Endothelial cell of umbilical vein (primary cell): ENCODE data around the gene USP47. TPM values are rescaled to one million over a fixed set of nuclear protein-coding genes. Genes with fewer than 3 reads are reported as not detected.

Experiments used
- BruUV-seq: library from RNA; stranded (reverse); fragments of 400-500 nt; replicated peaks from 2 replicates; lab custom pipeline; 2021; lab: Mats Ljungman, UMichigan
- CTCF ChIA-PET: fragments of 300-600, 350-600 bp; sonication (Branson Sonifier 250); formaldehyde crosslinking; loops from one replicate; lab custom pipeline; 2021; ENCODE audit warnings: antibody characterized with exemption, inconsistent platforms; lab: Charles Lee
- POLR2A ChIA-PET: fragments of 300-600, 350-600 bp; sonication (Branson Sonifier 250); formaldehyde crosslinking; loops from one replicate; lab custom pipeline; 2021; ENCODE audit warnings: antibody characterized with exemption, inconsistent platforms; lab: Charles Lee
- DNase-seq: peaks from one replicate; pipeline ENCODE4 v3.0.0-alpha.2; 2011; ENCODE audit warnings: low read depth, low spot score
- FAIRE-seq: peaks from 2 replicates; lab custom pipeline; 2011; peaks lifted over from hg19 to GRCh38; lab: Jason Lieb, UNC
- H2AFZ ChIP-seq: 2 replicates; pipeline ENCODE4 v1.6.0; 2012; ENCODE audit warnings: low read depth, low read length, control low read depth, inconsistent platforms
- H3K27ac ChIP-seq: 2 replicates; pipeline ENCODE4 v1.5.1; 2011; ENCODE audit warnings: low read depth, mild to moderate bottlenecking, control low read depth, low read length, moderate library complexity; ENCODE audit not compliant: insufficient read depth
- H3K27me3 ChIP-seq, 2 experiments: 2 replicates each; pipeline versions ENCODE4 v1.6.0 to v1.6.1; 2011; ENCODE audit warnings: low read length in 2 of 2, mixed read lengths in 1 of 2; ENCODE audit not compliant: control insufficient read depth in 2 of 2, insufficient read depth in 2 of 2
- H3K36me3 ChIP-seq, 2 experiments: 2 replicates in 1 of 2; 3 replicates in 1 of 2; pipeline ENCODE4 v1.5.1; 2011; ENCODE audit warnings: low read length in 2 of 2, mild to moderate bottlenecking in 1 of 2, moderate library complexity in 1 of 2; ENCODE audit not compliant: control insufficient read depth in 2 of 2, insufficient read depth in 2 of 2; ENCODE audit errors: extremely low read depth in 1 of 2
- H3K4me1 ChIP-seq: 3 replicates; pipeline ENCODE4 v1.5.1; 2011; ENCODE audit warnings: mild to moderate bottlenecking, low read length; ENCODE audit not compliant: control insufficient read depth, insufficient read depth; ENCODE audit errors: extremely low read depth
- H3K4me2 ChIP-seq: 2 replicates; pipeline ENCODE4 v1.6.1; 2011; ENCODE audit warnings: low read length, control low read depth, mixed read lengths; ENCODE audit not compliant: insufficient read depth
- H3K4me3 ChIP-seq, 3 experiments: fragments of 200-600 bp in 1 of 3; sonication (generic), shearing (Covaris generic) in 1 of 3; replicated peaks in 1 of 3; 2 replicates each; pipeline ENCODE4 v1.5.1; 2011 to 2016; ENCODE audit warnings: control low read depth in 3 of 3, low read length in 3 of 3, mild to moderate bottlenecking in 2 of 3, inconsistent platforms in 1 of 3, low read depth in 1 of 3, moderate library complexity in 1 of 3; ENCODE audit not compliant: insufficient read depth in 1 of 3
- H3K79me2 ChIP-seq: 2 replicates; pipeline ENCODE4 v1.6.0; 2012; ENCODE audit warnings: low read length, inconsistent platforms; ENCODE audit not compliant: control insufficient read depth, insufficient read depth
- H3K9ac ChIP-seq: replicated peaks from 2 replicates; pipeline ENCODE3; 2011; ENCODE audit warnings: low read length, control low read depth; ENCODE audit not compliant: insufficient read depth; ENCODE audit errors: extremely low read depth
- H3K9me1 ChIP-seq: replicated peaks from 3 replicates; pipeline ENCODE4 v1.6.0; 2011; ENCODE audit warnings: mild to moderate bottlenecking, low read length; ENCODE audit not compliant: control insufficient read depth, insufficient read depth; ENCODE audit errors: extremely low read depth
- H3K9me3 ChIP-seq: replicated peaks from 2 replicates; pipeline ENCODE4 v1.5.1; 2012; ENCODE audit warnings: low read length, inconsistent platforms; ENCODE audit not compliant: control insufficient read depth, insufficient read depth
- H4K20me1 ChIP-seq: replicated peaks from 2 replicates; pipeline ENCODE3; 2011; ENCODE audit warnings: mild to moderate bottlenecking, low read length; ENCODE audit not compliant: control insufficient read depth, insufficient read depth; ENCODE audit errors: extremely low read depth
- EZH2 ChIP-seq: IDR thresholded peaks from 2 replicates; pipeline ENCODE4 v1.6.1; 2012; ENCODE audit warnings: borderline replicate concordance, low read depth, mild to moderate bottlenecking, moderate library complexity, low read length, inconsistent platforms; ENCODE audit not compliant: severe bottlenecking
- FOS ChIP-seq: IDR thresholded peaks from 2 replicates; pipeline ENCODE4 v1.6.1; 2011; ENCODE audit warnings: mild to moderate bottlenecking, low read length, moderate library complexity, borderline replicate concordance; ENCODE audit not compliant: insufficient read depth
- GATA2 ChIP-seq: IDR thresholded peaks from 2 replicates; pipeline ENCODE4 v1.7.0; 2011; ENCODE audit warnings: low read depth, mild to moderate bottlenecking, moderate library complexity, mixed read lengths, low read length; ENCODE audit not compliant: insufficient read length, insufficient read depth
- JUN ChIP-seq: IDR thresholded peaks from 2 replicates; pipeline ENCODE4 v1.6.1; 2011; ENCODE audit warnings: borderline replicate concordance, low read depth; ENCODE audit not compliant: insufficient read length, insufficient read depth
- MAX ChIP-seq: IDR thresholded peaks from 2 replicates; pipeline ENCODE4 v1.6.1; 2011; ENCODE audit not compliant: insufficient read depth, insufficient read length
- MYC ChIP-seq: IDR thresholded peaks from one replicate; pipeline ENCODE4 v1.6.1; 2011; ENCODE audit warnings: mild to moderate bottlenecking, low read depth, low read length
- POLR2A ChIP-seq: IDR thresholded peaks from 2 replicates; pipeline ENCODE4 v1.6.1; 2012; ENCODE audit warnings: low read depth, mild to moderate bottlenecking, control low read depth, low read length
- POLR2AphosphoS5 ChIP-seq: IDR thresholded peaks from 2 replicates; pipeline ENCODE4 v1.6.1; 2012; ENCODE audit warnings: low read depth, mild to moderate bottlenecking, control low read depth, low read length, moderate library complexity; ENCODE audit not compliant: insufficient read depth
- dilution Hi-C: fragments of 300-500 bp; cut with MboI; formaldehyde crosslinking; loops from one replicate; pipeline ENCODE4 v1.15.0; 2019; ENCODE audit warnings: low sequenced_read_pairs; ENCODE audit not compliant: extremely low pct_ligation_motif_present
- intact Hi-C: fragments of 100-400 bp; cut with micrococcal nuclease; formaldehyde crosslinking; loops from one replicate; pipeline ENCODE4 v1.10.0; 2022
- polyA plus RNA-seq, 4 experiments: library from polyadenylated mRNA; depleted of rRNA in 3 of 4; stranded (reverse) in 3 of 4; unstranded in 1 of 4; fragments of >200 nt; gene quantifications; 2 replicates each; pipeline versions ENCODE4 v1.2.1 to v1.2.3, GENCODE V29; 2011 to 2012; ENCODE audit warnings: missing spikeins in 1 of 4
- total RNA-seq: library from RNA; stranded (reverse); gene quantifications from 2 replicates; pipeline ENCODE4 v1.2.3, GENCODE V29; 2021
- TF ChIP-seq, protein P1 (sequence below), 2 donors: IDR thresholded peaks; 1 replicate in 1 of 2; 2 replicates in 1 of 2; pipeline ENCODE4 v1.5.1; 2011; ENCODE audit warnings: low read length in 2 of 2, mild to moderate bottlenecking in 2 of 2, moderate library complexity in 2 of 2, control low read depth in 1 of 2, inconsistent platforms in 1 of 2, low read depth in 1 of 2; ENCODE audit not compliant: insufficient read depth in 1 of 2; ENCODE audit errors: extremely low read depth in 1 of 2

The USP47 gene
- total and polyA plus RNA-seq, 2 donors (not counting 3 experiments of a cell fraction or from before 2014, with no cell fraction given), result 7.8 to 38.0 TPM

GRCh38 chr11:11987503-11988022 is 145.8 kb downstream of the USP47 start:
- Histone ChIP-seq H4K20me1 (no peaks in the 10 kb centered on the region), H3K4me1 (peaks cover 43% of the 10 kb centered on the region), H3K9me3 (no peaks in the 10 kb centered on the region), H3K9me1 (no peaks in the 10 kb centered on the region), H3K27me3 (no peaks in the 10 kb centered on the region), H3K27ac (peak overlapping the region; percentile 75), H3K79me2 (no peaks in the 10 kb centered on the region), H3K36me3 (peaks cover 0 to 6% of the 10 kb centered on the region in 2 experiments), H3K9ac (peak overlapping the region; percentile 69), H3K4me2 (peak overlapping the region; percentile 67), H3K4me3 (no peak overlapping the region), H2AFZ (peak overlapping the region; percentile 31)
- TSS peak; percentile 71 for BruUV-seq
- intact Hi-C loops (loop anchor here (1.0 kb wide), 3 partner anchors 8 to 57 kb away; no protein-coding TSS in a partner anchor), dilution Hi-C loops (no loop called here)
- ChIA-PET CTCF (interaction anchor here (0.6 to 1.8 kb wide), 10 partner anchors 9 to 298 kb away, joined by 3 to 17 read pairs (median 4); partner anchors contain the start of gene DKK3), POLR2A (interaction anchor here (0.5 to 1.0 kb wide), 2 partner anchors 8 to 794 kb away, joined by 3 to 4 read pairs; no protein-coding TSS in a partner anchor)
- DNase-seq (peak; percentile 78), FAIRE-seq (peak; percentile 59)
- TF ChIP-seq MYC (peak; percentile 85), JUN (peak; percentile 21), POLR2AphosphoS5 (peak; percentile 68), POLR2A (peak; percentile 57), MAX (peak; percentile 54), EZH2 (no peak), GATA2 (no peak), FOS (peak; percentile 34)
- TF ChIP-seq, protein P1, sequence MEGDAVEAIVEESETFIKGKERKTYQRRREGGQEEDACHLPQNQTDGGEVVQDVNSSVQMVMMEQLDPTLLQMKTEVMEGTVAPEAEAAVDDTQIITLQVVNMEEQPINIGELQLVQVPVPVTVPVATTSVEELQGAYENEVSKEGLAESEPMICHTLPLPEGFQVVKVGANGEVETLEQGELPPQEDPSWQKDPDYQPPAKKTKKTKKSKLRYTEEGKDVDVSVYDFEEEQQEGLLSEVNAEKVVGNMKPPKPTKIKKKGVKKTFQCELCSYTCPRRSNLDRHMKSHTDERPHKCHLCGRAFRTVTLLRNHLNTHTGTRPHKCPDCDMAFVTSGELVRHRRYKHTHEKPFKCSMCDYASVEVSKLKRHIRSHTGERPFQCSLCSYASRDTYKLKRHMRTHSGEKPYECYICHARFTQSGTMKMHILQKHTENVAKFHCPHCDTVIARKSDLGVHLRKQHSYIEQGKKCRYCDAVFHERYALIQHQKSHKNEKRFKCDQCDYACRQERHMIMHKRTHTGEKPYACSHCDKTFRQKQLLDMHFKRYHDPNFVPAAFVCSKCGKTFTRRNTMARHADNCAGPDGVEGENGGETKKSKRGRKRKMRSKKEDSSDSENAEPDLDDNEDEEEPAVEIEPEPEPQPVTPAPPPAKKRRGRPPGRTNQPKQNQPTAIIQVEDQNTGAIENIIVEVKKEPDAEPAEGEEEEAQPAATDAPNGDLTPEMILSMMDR (IDR thresholded peaks at IDR 0.05; ENCODE audit: extremely low read depth in 1 of 2, insufficient read depth in 1 of 2, low read depth in 1 of 2, low read length in 2 of 2), result peak in 1 of 2 donors; percentile 36
